ENCODE results near the gene PLXNA2. TPM values are rescaled to one million over a fixed set of nuclear protein-coding genes. Genes with fewer than 3 reads are reported as not detected.

Gene PLXNA2
- total RNA-seq, 6 experiments from 2014 or later = 20.9 to 29.9 (median 28.1) TPM

- Mint-ChIP-seq H3K9me3 (no peaks in the 10 kb centered on the region), H3K27me3 (ENCODE audit: insufficient read depth) (no peaks in the 10 kb centered on the region; the same call in 1 of the 2 replicates), H3K4me1 (ENCODE audit: low read depth) (peaks cover 23% of the 10 kb centered on the region), H3K36me3 (ENCODE audit: low read depth) (peaks cover 57% of the 10 kb centered on the region), H3K27ac (peak overlapping the region; percentile 48; the same call in 1 of the 2 replicates), H3K4me3 (no peak overlapping the region)
- TF ChIP-seq CTCF (IDR thresholded peaks at IDR 0.05) = no peak
- no peak for DNase-seq
Observed at GRCh38 chr1:208194944-208195343, 49.2 kb downstream of the PLXNA2 start.

- Mint-ChIP-seq H3K36me3 (ENCODE audit: low read depth) (peaks cover 44% of the 10 kb centered on the region), H3K4me1 (ENCODE audit: low read depth) (peaks cover 37% of the 10 kb centered on the region), H3K27ac (no peak overlapping the region), H3K9me3 (no peaks in the 10 kb centered on the region), H3K4me3 (no peak overlapping the region), H3K27me3 (ENCODE audit: insufficient read depth) (no peaks in the 10 kb centered on the region; the same call in 1 of the 2 replicates)
- no peak for TF ChIP-seq CTCF (IDR thresholded peaks at IDR 0.05)
- DNase-seq = no peak
Observed at GRCh38 chr1:208192995-208193394, 51.2 kb downstream of the PLXNA2 start.

GRCh38 chr1:208190784-208191183 is 53.4 kb downstream of the PLXNA2 start:
- Mint-ChIP-seq H3K4me3 (no peak overlapping the region), H3K27me3 (ENCODE audit: insufficient read depth) (no peaks in the 10 kb centered on the region; the same call in 1 of the 2 replicates), H3K36me3 (ENCODE audit: low read depth) (peaks cover 36% of the 10 kb centered on the region), H3K9me3 (no peaks in the 10 kb centered on the region), H3K4me1 (ENCODE audit: low read depth) (peaks cover 46% of the 10 kb centered on the region), H3K27ac (no peak overlapping the region)
- DNase-seq = no peak
- TF ChIP-seq CTCF (IDR thresholded peaks at IDR 0.05) = no peak

GRCh38 chr1:208189716-208190115 is 54.5 kb downstream of the PLXNA2 start:
- DNase-seq = no peak
- Mint-ChIP-seq H3K27me3 (ENCODE audit: insufficient read depth) (no peaks in the 10 kb centered on the region; the same call in 1 of the 2 replicates), H3K4me3 (peak overlapping the region; percentile 58), H3K27ac (peak overlapping the region; percentile 87), H3K36me3 (ENCODE audit: low read depth) (peaks cover 29% of the 10 kb centered on the region), H3K4me1 (ENCODE audit: low read depth) (peaks cover 56% of the 10 kb centered on the region), H3K9me3 (no peaks in the 10 kb centered on the region)
- no peak for TF ChIP-seq CTCF (IDR thresholded peaks at IDR 0.05)

- Mint-ChIP-seq H3K27ac (peak overlapping the region; percentile 87), H3K4me1 (ENCODE audit: low read depth) (peaks cover 62% of the 10 kb centered on the region), H3K27me3 (ENCODE audit: insufficient read depth) (no peaks in the 10 kb centered on the region), H3K4me3 (peak overlapping the region; percentile 58), H3K9me3 (no peaks in the 10 kb centered on the region), H3K36me3 (ENCODE audit: low read depth) (peaks cover 24% of the 10 kb centered on the region)
- DNase-seq = no peak
- TF ChIP-seq CTCF (IDR thresholded peaks at IDR 0.05) = no peak
Observed at GRCh38 chr1:208189183-208189582, 55.0 kb downstream of the PLXNA2 start.

GRCh38 chr1:208188607-208189006 is 55.6 kb downstream of the PLXNA2 start:
- H3K27me3 Mint-ChIP-seq (ENCODE audit: insufficient read depth) = no peaks in the 10 kb centered on the region
- H3K27ac Mint-ChIP-seq = peak overlapping the region; percentile 87
- H3K36me3 Mint-ChIP-seq (ENCODE audit: low read depth) = peaks cover 22% of the 10 kb centered on the region; the same call in 1 of the 2 replicates
- no peaks in the 10 kb centered on the region for H3K9me3 Mint-ChIP-seq
- no peak for TF ChIP-seq CTCF (IDR thresholded peaks at IDR 0.05)
- H3K4me3 Mint-ChIP-seq = 0 out of 2 replicates have a peak overlapping the region, but pooled peaks have one; percentile 58
- DNase-seq = no peak
- peaks cover 68% of the 10 kb centered on the region for H3K4me1 Mint-ChIP-seq (ENCODE audit: low read depth)
